Activated CD4-positive, alpha-beta T cell treated with anti-CD3 and anti-CD28 coated beads, Interleukin-2, amount 50 U/mL, for 48 hours (primary cell): ENCODE data around the gene VPS35.

Experiments used
- DNase-seq, 2 experiments: peaks; one replicate each; pipeline ENCODE4 v3.0.0-alpha.2; 2020

Gene VPS35

DNA sequence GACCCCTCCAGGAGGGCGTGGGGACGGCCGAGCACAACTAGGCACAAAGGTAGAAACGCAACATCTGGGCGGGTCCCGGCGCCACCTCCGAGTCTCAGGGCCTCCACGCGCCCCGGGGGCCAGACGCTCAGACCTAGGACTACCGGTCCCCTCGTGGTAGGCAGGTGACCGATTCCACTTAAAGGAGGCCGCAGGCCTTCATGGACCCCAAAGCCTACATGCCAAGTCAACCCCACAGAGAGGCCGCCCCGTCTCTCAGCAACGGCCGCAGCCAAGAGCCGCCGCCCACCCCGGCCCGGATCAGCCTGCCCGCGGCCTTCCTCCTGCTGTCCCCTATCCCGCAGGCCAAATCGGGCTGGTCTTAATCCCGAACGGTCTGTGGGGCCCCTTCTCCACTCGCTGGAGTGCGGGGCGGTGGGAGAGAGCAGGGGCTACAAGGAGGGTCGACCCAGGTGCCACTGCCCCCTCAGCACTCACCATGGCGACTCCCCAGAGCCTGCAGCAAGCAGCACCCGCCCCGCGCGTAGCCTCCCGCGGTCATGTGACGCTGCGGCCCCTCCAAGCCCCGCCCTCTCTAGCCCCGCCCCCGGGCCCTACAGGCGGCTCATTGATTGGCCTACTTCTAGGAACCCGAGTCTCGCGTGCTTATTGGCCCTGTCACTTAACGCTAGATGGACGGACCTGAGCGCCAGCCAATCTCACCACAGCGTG lies at the start of gene VPS35:
Gene VPS35, minus strand, starts transcription at position 525 of the 711 bp plus-strand sequence. Its CDS starts 45 bp downstream, at position 480.
- peak; percentile 100 for DNase-seq

DNA sequence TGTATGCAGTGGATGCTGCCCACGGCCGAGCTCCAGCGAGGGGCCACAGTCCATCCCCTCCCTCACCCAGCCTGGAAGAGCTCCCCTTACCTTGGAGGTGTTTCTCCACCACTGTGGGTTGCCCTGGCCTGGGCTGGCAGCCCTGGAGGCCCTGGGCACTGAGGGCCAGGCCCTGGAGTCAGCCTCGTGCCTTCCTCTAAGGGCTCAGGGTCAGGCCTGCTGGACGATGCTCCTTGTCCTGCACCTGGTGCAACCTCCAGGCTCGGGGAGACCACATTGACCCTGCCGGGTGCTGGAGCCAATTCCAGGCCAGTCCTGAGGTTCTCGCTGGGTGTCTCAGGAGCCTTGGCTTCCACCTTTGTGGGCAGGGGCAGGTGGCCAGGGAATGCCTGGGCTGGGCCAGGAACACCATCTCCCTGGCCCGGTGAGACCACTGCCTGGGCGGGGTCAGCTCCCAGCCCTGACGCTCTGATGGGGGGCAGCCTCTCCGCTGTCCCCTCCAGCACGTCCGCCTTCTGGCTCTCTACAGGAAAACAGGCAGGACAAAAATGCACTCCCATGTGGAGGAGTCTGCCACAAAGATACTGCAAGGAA lies 48.7 kb upstream of the VPS35 start:
- no peak for DNase-seq

DNA sequence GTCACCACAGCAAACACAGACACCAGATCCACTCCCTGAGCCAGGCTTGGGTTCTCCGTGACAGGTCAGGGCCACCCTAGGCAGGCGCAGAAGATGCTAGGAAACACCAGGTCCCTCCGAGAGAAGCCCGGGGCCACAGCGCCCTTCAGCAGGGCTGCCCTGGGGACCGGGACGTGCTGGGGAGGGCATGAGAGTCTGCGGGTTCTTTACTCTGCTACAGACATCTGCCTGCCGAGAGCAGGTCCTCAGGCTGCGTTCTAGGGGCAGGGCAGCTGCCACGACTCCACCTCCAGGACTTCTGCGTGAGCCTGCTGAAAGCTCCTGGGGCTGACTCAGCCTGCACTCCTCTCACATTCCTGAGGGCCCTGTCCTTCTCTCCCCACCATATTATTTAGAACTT lies 47.7 kb upstream of the VPS35 start:
- no peak for DNase-seq

DNA sequence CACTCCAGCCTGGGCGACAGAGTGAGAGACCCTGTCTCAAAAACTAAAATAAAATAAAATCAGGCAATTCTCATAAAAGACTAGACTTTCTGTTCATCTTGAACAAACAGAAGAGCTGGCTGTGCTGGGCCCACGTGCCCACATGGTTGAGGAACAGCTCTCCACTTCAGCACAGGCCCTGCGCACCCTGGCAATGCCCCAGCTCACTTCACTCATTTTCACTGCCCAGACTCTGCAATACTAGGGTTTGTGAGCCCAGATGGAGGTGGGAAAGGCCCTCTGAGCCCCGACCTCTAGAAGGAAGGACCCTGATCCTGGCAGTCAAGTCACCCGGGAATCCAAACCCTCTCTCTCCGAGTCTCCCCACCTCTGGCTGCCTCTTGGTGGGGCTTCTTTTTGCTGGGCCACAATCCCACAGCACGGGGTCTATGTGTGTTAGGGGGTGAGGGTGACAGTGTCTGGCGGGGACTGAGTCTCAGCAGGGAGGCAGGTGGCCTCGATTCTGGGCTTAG lies 44.4 kb upstream of the VPS35 start:
- no peak for DNase-seq

DNA sequence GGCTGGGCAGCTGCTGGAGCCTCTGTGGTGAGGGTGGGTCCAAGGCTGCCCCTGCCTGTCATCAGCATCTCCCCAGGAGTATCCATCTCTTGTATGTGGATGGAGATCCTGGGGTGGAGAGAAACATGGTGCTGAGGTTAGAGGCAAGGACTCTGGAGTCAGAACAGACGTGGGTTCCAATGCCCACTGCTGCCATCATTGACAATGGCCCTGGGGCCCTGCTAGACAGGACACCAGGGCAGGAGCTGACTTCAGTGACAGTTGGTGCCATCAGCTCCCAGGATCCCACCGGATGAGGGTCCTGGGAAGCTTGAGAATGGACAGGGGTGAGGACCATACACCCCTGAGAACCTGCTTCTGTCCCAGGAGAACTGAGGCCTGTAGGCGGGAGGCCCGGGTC lies 43.6 kb upstream of the VPS35 start:
- no peak for DNase-seq

DNA sequence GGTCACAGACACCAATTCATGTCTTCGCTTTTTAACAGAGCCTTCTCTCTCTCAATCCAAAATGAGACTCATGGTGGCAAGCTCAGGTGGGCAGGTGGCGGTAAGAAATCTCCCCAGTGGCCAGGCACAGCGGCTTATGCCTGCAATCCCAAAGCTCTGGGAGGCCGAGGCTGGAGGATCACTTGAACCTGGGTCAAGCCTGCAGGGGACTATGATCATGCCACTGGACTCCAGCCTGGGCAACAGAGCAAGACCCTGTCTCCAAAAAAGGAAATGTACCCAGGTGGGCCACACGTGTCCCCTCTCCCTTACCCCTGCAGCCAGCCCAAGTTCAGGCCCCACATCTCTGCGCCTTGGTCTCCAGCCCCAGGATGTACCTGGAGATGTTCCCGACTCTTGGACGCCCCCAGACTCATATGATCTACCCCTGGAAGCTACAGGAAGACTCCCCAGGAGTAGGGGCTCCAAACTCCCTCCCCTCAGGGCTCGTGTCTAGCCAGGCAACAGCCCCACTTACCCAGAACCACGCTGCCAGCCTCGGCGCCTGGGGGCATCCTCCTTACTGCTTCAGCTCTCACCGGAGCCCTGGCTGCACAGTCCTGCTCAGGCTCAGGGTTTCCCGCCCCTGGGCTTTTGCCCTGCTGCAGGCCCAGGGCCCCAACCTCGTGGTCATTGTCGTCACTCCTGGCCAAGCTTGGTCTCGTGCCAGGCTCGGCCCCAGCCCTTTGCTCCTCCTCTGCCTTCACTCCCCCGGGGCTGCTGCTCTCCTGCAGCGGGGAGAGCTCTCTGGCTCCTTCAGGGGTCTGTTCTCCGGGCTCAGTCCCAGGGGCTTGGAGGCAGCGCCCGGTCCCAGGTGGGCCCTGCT lies 42.9 kb upstream of the VPS35 start:
- DNase-seq: no peak

DNA sequence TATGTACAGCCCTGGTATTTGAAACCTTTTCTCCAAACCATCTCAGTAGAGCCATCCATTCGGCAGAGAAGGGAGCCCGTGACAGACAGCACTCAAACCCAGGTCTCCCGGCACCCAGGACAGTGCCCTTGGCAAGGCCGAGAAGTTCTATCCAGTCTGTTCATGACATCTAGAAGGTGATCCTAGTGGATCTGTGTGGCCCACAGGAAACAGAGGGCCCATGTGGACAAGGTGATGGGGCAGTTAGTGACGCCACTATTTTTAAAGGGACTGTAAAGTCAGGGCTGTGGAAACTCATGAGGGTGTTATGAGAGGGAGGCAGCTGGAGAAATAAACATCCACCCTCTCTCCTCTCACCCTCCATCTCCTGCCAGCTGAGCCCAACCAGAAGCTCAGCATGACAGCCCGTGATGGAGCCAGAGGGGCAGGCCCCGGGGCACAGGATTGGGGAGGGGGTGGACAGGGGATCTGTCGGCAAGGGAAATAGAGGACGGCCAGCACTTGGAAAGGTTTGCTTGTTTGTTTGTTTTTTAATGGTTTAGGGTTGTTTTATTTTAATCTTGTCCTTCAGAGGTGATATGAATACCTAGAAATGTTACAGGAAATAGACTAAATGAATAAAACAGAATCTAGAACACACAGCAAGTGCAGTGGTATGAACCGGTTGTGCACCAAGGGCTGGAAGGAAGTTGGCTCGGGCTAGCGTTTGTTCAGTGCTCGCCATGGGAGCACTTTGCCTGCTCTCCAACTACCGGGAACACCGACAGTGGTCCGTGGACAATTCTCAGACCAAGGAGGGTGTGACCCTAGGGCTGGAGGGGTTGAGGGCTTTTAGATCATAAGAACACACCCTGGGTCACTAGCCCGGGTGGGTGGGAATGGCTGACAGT lies 42.1 kb upstream of the VPS35 start:
- no peak for DNase-seq

DNA sequence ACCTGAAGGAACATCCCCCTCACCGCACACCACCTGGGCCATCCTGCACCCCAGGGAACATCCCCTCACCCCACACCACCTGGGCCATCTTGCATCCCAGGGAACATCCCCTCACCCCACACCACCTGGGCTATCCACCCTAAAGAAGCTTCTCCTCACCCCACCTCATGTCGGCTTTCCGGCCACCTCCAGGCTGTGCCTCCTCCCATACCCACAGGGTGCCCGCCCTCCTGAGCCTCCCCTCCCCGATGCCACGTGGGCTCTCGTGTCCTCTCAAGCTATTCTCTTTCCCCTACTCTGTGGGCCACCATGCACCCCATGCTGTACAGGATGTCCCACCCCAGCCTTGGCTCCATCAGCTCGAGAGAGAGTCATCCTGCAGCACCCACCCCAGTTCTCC lies 41.1 kb upstream of the VPS35 start:
- DNase-seq: no peak

DNA sequence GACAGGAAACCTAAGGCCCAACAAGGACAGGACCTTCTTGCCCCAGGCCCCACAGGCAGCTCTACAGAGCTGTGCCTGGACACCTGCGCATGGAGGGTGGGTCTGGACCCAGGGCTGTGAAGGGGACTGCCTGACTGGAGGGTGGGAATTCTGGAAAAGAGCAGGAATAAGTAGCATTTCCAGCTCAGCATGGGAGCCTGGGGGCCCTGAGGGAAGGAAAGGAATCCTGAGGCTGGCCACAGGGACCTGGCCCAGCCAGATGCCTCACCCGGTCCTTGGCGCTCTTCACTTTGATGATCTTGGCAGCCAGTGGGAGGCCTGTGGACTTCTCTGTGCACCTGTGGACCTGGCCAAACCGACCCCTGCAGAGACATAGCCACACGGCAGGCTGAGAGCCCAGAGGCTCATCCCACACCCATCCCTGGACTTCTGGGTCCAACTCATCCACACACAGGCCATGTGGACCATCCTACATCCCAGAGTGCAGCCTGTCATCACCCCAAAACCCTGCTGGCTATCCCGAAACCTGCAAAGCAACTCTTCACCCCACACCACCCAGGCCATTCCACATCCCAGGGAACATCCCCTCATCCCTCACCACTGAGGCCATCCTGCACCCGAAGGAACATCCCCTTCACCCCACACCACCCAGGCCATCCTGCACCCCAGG lies 40.5 kb upstream of the VPS35 start:
- DNase-seq: no peak

DNA sequence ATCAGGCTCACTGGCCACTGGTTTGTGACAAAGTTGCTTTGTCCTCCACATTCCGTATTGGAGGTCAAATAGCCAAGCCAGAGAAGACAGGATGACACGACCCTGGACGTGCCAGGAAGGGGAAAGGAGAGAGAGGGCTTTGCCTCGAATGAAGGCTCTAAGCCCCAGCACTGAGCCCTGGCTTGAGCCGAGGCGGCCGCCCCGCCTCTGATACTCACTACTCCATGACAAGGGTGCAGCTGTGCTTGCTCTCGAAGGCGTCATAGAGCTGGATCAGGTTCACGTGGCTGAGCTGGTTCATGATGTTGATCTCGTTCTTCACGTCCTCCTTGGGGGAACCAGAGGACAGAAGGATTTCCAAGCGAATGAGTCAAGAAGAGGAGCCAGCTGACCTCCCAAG lies 39.8 kb upstream of the VPS35 start:
- no peak for DNase-seq

DNA sequence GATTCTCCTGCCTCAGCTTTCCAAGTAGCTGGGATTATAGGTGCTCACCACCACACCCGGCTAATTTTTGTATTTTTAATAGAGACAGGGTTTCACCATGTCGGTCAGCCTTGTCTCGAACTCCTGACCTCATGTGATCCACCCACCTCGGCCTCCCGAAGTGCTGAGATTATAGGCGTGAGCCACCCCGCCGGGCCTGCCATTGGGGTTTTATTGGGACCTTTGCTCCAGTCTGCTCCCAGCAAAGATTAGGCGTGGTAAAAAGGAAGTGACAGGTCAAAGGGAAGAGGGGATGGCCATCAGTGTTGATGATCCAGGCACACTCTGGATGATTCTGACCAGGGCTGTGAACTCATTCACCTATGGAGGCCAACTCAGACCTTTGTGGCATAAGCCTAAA lies 38.7 kb upstream of the VPS35 start:
- no peak for DNase-seq

DNA sequence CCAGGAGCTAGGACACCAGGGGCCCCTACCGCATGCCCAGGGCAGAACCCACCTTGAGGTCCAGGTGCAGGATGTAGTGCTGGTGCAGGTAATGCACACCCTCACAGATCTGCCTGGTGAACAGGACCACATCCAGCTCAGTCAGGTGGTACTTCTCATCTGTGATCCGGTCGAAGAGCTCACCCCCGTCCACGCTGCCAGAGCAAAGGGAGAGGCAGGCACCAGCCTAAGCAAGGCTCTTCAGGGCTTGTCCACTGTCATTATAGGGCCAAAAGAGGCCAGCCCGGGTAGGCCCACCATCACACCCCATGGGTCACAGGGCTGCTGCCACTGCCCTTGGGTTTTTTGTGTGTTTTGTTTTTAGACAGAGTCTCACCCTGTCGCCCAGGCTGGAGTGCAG lies 38.2 kb upstream of the VPS35 start:
- no peak for DNase-seq

DNA sequence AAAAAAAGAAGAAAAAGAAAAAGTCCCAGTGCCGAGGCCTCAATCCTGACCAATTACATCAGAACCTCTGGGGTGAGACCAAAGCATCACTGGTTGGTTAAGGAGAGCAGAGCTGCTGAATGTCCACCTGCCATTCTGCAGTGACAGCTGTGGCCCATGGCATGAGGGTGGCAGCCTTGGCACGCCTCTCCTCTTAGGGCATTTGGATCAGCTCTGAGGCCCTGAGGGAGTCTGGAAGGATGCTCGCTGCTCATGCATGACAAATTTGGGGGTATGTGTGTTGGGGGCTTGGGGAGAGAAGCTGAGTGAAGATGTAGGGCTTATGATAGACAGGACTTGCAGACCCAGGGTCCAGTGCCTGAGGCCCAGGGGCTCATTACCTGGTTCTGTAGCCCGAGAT lies 32.9 kb upstream of the VPS35 start:
- DNase-seq: no peak

DNA sequence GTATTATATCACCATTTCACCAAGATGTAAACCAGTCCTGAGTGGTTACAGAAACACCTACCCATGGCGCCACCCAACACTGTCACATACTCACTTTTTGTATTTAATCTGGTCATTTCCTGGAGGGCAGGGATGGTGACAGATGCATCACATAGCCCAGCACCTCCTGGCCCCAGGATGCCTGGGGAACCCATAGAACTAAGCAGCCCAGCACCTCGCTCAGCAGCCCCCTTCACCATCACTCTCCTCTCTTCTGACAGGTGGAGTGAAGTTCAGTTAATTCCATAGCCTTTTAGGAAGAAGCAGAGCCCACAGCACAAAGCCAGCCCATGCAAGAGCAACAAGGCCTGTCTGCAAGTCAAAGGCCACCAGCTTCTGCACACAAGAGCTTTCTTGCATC lies 31.6 kb upstream of the VPS35 start:
- no peak for DNase-seq

DNA sequence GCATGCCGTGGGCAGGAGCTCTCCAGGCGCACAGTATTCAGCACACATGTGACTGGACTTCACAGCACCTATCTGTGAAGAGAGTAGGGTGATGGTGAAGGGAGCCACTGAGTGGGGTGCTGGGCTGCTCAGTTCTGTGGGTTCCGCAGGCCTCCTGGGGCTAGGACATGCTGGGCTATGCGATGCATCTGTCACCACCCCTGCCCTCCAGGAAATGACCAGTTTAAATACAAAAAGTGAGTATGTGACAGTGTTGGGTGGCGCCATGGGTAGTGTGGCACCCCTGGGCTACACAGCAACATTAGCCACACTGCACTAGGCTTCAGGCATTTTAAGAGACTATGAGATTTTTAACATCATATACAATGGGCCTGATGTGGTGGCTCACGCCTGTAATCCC lies 30.6 kb upstream of the VPS35 start:
- DNase-seq: no peak

DNA sequence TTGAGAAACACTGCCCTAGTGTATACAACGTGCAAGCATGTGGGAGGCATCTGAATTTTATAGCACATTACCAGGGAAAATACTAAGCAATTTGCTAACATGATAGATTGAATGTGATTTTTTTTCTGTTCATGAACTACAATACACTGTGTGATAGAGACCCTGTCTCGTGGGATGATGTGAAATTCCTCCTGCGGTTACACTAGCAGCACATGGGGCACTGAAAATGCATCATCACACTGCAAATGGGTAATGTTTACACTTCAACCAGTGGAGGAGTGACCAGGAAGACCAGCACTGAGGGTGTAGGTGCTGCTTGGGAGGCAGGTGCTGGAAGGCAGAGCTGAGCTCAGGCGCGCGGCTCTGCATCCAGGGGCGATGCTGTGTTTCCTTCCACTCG lies 29.2 kb upstream of the VPS35 start:
- DNase-seq: no peak

DNA sequence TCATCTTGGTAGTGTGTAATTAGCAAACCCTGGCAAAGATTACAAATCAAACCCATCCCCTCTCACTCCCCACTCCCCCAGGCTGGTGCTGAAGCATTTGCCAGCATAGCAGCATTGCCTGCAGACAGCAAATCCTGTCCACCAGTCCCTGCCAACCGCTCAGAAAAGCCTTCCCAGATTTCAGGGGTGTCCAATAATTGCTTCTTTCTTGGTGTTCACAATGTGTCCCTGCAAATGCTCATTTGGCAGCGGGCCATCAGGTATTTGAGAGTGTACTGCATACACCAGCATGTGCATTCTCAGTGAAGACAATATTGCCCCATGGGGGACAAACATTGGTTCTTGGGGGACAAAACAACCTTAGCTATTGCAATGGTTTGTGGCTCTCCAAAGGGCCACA lies 28.7 kb upstream of the VPS35 start:
- no peak for DNase-seq

DNA sequence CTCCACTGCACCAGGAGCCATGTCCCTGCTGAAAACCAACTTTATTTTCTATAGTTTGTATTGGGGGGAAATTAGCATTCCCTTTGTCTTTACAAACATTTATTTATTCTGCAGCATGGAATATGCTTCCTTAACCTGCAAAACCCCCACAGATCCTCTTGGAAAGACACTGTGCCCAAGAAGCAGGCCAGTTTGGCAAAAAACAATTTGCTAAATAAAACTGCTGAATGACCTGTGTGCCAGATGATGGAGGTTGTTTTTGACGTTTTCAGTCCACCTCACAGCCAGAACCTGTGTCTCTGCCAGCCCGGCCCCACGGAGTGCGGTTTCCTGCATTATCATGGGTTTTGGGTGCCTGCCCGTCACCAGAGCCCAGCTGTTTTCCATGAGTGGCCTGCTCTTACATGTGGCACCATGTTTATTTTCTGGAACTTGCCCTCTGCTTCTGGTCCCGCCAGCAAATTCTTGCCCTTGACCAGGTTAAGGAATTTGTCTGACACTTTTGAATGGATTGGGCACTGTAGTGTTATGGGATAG lies 26.9 kb upstream of the VPS35 start:
- DNase-seq: no peak

DNA sequence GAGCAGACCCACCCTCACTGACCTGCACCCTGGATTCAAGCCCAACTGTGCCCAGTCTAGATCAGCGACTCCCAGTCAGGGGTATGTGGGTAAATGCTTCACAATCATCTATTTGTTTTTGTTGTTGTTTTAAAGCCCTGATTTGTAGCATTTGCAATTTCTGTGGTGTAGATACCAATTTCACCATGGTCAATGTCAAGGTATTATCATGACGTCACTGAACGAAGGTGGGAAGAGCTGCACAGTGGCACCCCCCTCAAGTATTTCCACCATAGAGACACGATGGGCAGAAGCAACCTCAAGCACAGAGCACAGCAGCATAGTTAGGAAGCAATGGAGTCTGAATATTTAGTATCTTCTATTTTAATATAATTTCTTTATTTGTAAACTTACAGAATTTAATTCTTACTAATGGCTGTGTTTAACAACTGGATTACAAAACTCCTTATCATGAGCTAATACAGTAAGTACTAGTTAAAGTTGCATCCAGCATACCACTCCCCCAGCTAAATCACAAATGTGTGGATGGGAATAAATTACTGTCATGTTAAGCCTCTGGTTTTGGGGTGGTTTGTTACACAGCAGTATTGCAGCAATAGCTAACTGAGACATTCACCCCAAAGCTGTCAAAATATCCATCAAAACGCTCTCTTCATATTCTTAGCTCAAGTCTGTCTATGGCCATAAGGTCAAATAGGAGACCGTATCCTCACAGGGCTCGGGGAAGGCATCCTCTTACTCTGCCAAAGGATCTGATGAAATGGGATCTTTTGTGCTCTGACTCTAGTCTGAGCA lies 26.0 kb upstream of the VPS35 start:
- no peak for DNase-seq

DNA sequence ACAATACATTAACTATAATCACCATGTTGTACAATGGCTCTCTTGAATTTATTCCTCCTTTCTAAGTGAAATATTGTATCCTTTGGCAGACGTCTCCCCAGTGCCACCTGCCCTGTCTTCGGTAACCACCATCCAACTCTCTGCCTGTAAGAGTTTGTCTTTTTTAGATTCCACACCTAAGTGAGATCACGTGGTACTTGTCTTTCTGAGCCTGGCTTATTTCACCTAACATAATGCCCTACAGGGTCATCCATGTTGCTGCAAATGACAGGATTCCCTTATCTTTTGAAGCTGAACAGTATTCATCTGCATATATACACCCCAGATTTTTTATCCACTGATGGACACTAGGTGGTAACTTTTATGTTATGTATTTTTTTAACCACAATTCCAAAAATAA lies 24.7 kb upstream of the VPS35 start:
- DNase-seq: no peak

DNA sequence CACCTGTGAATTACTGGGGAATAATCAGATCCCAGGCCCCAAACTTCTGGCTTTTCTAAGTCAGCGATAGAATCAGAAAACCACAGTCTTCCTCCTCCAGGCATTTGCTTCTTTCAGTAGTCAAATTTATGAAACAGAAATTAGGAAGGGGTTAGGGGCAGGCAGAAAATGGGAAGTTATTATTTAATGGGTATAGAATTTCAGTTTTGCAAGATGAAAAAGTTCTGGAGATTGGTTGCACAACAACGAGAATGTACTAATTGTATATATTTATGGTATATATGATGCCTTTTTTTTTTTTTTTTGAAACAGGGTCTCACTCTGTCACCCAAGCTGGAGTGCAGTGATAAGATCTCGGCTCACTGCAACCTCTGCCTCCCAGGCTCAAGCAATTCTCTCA lies 23.9 kb upstream of the VPS35 start:
- DNase-seq: no peak
